Right atrium auricular region (tissue), 2 donors: ENCODE results near the gene MRPL2. TPM values are rescaled to one million over a fixed set of nuclear protein-coding genes. Genes with fewer than 3 reads are reported as not detected.

ENCODE experiments used
- DNase-seq: peaks from one replicate; pipeline ENCODE4 v3.0.0-alpha.2; 2019; ENCODE audit warnings: low spot score
- H3K27ac ChIP-seq, 2 donors: fragments of 200-600 bp; sonication (generic); 1 replicate in 1 of 2; 2 replicates in 1 of 2; pipeline ENCODE4 v1.5.1; 2016 to 2019
- H3K27me3 ChIP-seq, 2 donors: fragments of 200-600 bp; sonication (generic); one replicate each; pipeline versions ENCODE4 v1.5.1 to v1.6.0; 2017 to 2019
- H3K36me3 ChIP-seq: fragments of 200-600 bp; sonication (generic); one replicate; pipeline ENCODE4 v1.5.1; 2016
- H3K4me1 ChIP-seq, 2 donors: fragments of 200-600 bp; sonication (generic); one replicate each; pipeline versions ENCODE4 v1.5.1 to v1.6.0; 2017 to 2019
- H3K4me3 ChIP-seq, 2 donors: fragments of 200-600 bp; sonication (generic); 1 replicate in 1 of 2; 2 replicates in 1 of 2; pipeline ENCODE4 v1.5.1; 2017 to 2019; ENCODE audit warnings: mild to moderate bottlenecking in 1 of 2, moderate library complexity in 1 of 2
- H3K9me3 ChIP-seq, 2 donors: fragments of 200-600 bp; sonication (generic); one replicate each; pipeline ENCODE4 v1.5.1; 2019
- CTCF ChIP-seq, 2 donors: fragments of 200-600 bp; sonication (generic); IDR thresholded peaks; one replicate each; pipeline ENCODE4 v1.5.1; 2019; ENCODE audit warnings: antibody characterized with exemption in 2 of 2
- total RNA-seq, 2 donors: library from RNA; depleted of rRNA; stranded (reverse); fragments of >200 nt; gene quantifications; one replicate each; pipeline ENCODE4 v1.1.0, GENCODE V29; 2016

MRPL2 gene
- total RNA-seq, 2 donors from 2014 or later, result 37.0 to 41.0 TPM

- Histone ChIP-seq H3K4me1 (peaks cover 0 to 60% of the 10 kb centered on the region in 2 donors), H3K9me3 (no peaks in the 10 kb centered on the region), H3K27ac (peak within 1 kb of the TSS; percentile 88 to 90), H3K36me3 (peaks cover 46% of the 10 kb centered on the region), H3K27me3 (no peaks in the 10 kb centered on the region), H3K4me3 (peak within 1 kb of the TSS; percentile 77 to 83)
- no peak for TF ChIP-seq CTCF (IDR thresholded peaks at IDR 0.05)
- DNase-seq, result peak; percentile 99
These were observed 45.3 kb downstream of the MRPL2 start, which contains the start of the genes KLHDC3 and MEA1 for GRCh38 chr6:43013843-43014433. TSS of gene KLHDC3 (plus strand) at chr6:43014249. CDS start at chr6:43017193, 2,944 bp downstream. TSS of gene MEA1 (minus strand) at chr6:43013946. CDS start at chr6:43013813, 133 bp downstream.

GRCh38 chr6:43013097-43013842 lies 46.0 kb downstream of the MRPL2 start:
- Histone ChIP-seq H3K27ac (peak overlapping the region; percentile 75 to 88), H3K36me3 (peaks cover 46% of the 10 kb centered on the region), H3K27me3 (no peaks in the 10 kb centered on the region), H3K4me3 (peak overlapping the region; percentile 66 to 77), H3K4me1 (peaks cover 0 to 57% of the 10 kb centered on the region in 2 donors), H3K9me3 (no peaks in the 10 kb centered on the region)
- DNase-seq, result no peak
- no peak for TF ChIP-seq CTCF (IDR thresholded peaks at IDR 0.05)

- no peak overlapping the region for H3K27ac ChIP-seq
- no peak overlapping the region for H3K4me3 ChIP-seq
- TF ChIP-seq CTCF (IDR thresholded peaks at IDR 0.05), result no peak
These were observed 46.9 kb downstream of the MRPL2 start for GRCh38 chr6:43012364-43012763.

GRCh38 chr6:43011207-43011606 lies 48.0 kb downstream of the MRPL2 start:
- Histone ChIP-seq H3K27me3 (no peaks in the 10 kb centered on the region), H3K36me3 (peaks cover 55% of the 10 kb centered on the region), H3K27ac (no peak overlapping the region), H3K4me1 (peaks cover 0 to 39% of the 10 kb centered on the region in 2 donors), H3K9me3 (no peaks in the 10 kb centered on the region), H3K4me3 (no peak overlapping the region)
- no peak for TF ChIP-seq CTCF (IDR thresholded peaks at IDR 0.05)
- no peak for DNase-seq

More at GRCh38 chr6:43012364-43012763, 46.9 kb downstream of the MRPL2 start:
- Histone ChIP-seq H3K9me3 (no peaks in the 10 kb centered on the region), H3K4me1 (peaks cover 0 to 48% of the 10 kb centered on the region in 2 donors), H3K36me3 (peaks cover 48% of the 10 kb centered on the region), H3K27me3 (no peaks in the 10 kb centered on the region)
- DNase-seq, result no peak

- peaks cover 59% of the 10 kb centered on the region for H3K36me3 ChIP-seq
- no peak for DNase-seq
- H3K9me3 ChIP-seq, result no peaks in the 10 kb centered on the region
- H3K27ac ChIP-seq, result peak overlapping the region in 1 of 2 donors; percentile 50
- H3K4me3 ChIP-seq, result no peak overlapping the region
- TF ChIP-seq CTCF (IDR thresholded peaks at IDR 0.05), result peak in 1 of 2 donors; percentile 63
- H3K27me3 ChIP-seq, result no peaks in the 10 kb centered on the region
- H3K4me1 ChIP-seq, result peaks cover 0 to 22% of the 10 kb centered on the region in 2 donors
These were observed 50.1 kb downstream of the MRPL2 start for GRCh38 chr6:43009124-43009523.
